Measurements from ENCODE around the gene NOP9.
A peak's percentile ranks its signal among the peaks of the same experiment; 100 is the strongest.

The NOP9 gene

DNA sequence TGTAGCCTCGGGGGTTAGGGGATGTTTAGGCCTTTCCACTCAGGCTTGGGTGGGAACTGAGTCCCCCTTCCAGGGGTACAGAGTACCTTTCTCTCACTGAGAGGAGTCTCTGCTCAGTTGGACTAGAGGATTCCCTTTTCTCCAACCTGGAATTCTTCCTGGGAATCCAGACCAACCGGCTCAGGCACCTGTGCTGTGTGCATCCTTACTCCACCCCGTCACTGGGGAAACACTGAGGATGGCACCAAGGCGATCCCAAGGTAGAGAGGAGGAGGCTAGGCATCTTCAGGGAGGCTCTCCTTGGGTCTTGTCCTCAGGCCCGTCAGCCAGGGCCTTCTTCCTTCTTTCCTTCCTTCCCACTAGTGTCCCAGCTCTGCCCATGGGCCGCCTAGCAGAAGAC lies 35.8 kb upstream of the NOP9 start:
- no peak for DNase-seq

DNA sequence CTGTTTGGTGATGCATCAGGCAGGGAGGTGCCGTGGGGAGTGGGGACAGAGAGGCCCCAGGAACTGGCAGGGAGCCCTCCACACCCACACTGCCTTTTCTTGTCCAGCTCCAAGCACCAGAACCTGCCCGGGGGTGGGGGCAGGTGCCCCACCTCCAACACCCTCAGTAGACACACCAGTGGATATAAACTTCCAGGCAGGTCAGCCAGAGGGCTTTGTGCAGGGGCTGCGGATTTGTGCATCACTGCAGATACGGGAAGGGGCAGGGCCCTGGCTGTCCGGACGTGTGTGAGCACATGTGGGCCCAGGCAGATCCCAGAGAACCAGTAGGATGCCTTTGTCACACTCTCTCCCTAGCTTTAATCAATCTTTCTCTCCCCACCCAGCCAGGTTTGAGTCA lies 35.4 kb upstream of the NOP9 start:
- no peak for DNase-seq

DNA sequence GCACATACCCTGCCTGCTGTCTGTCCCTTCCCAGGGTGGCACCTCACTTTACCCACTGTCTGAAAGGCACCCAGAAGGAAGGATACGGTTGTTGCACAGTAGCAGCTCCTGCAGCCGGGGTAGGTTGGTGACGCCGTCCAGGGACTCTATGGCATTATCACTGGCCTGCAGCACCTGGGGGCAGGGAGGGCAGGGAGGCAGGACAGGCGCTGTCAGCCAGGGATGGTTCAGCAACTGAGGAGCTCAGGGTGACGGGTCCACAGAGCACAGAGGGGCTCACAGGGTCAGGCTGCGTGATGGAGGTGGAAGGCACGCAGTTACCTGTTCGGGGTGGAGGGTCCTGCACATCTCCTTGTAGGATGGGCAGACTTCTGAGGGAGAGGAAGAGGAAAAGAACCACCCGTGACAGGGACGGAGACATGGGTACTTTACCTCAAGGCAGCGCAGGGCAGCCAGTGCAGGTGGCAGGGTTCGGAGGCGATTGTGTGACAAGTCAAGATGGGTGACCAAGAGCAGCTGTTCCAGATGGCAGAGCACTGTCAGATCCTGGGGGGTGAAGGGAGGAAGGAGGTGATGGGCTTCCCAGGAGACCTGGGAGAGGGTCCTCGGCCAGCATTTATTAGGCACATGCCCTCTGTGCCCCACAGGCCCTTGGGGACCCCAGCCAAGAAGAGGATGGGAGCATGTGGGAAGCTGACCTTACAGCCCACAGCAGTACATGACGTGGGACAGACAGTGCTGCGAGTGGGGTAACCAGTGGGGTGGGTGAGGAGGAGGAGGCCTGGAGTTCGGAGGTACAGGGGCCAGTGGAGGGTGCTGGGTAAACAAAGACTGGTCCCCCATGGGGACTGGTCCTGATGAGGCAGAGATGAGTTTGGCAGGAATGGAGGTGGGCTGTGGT lies 33.1 kb upstream of the NOP9 start:
- no peak for DNase-seq

DNA sequence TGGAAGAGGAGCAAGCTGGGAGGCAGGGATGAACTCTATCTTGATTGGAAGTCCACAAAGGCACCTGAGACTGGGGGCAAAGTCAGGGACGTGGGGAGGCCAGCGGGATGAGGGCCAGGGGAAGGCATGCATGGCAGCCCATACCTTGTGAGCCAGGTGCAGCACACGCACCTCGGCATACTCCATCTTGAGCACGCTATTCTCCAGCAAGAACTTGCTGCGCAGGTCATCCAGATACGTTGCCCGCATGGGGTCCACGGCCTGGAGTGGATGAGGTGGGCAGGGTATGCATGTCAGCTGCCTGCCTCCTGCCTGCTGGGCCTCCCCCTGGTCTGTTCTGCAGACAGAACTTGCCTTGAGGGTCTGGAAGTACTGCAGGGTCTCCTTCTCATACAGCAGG lies 32.1 kb upstream of the NOP9 start:
- DNase-seq: no peak

DNA sequence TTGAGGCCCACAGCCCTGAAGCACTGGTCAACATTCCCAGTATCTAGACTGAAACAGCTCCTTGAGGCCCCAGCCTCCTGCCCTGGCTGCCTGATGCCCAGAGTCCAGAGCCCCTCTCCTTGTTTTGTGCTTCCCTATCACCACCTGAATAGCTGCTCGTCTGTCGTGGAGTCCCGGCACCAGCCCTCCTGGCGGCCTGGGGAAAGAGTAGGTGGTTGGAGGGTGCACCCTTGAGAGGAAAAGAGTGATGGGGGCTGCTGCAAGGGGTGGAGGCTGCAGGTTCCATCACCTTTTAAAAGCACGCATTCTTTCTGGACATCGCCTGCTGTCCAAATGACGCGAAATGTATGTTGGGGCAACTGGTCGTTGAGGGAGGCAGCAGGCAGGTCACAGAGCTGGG lies 31.4 kb upstream of the NOP9 start:
- DNase-seq: no peak

DNA sequence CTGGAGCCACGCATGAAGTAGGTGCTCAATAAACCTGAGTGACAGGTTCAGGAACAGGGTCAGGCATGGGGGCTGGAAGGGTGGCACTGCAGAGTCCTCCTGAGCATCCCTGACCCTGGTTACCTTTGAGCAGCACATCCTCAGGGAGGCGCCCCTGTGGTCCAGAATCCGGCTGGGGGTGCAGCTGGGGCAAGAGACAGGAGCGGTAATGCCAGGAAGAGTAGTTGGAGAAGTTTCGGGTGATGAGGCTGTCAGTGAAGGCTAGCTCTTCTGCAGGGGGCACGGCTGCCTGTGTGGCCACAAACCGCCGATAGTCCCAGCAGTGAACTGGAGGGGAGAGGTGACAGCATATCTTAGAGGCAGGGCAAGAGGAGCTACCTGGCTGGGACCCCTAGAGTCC lies 30.3 kb upstream of the NOP9 start:
- no peak for DNase-seq

DNA sequence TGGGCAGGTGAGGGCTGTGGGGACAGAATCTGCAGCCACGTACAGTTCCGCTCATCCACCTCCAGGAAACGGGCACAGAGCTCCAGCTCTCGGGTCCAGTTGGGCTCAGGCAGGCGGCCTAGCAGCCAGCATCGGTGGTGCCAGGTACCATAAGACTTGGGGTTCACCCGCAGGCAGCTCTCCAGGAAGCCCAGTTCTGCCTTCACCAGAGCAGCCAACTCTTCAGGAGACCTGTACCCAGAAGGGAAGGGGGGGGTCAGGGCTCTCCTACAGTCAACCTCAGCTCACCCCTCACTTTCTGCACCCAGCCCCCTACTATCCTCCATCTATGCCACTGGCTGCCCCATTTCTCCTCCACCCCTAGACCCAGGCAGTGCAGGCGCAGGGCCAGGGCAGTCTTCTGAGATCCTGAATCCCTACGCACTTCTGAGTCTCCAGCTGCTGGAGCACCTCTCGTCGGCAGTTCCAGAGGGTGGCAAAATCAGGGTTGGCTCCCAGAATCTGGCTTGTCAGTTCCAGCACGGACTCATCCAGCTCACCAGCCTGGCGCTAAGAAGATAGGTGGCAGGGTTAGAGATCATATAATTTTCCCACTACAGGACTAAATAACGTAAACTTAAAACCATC lies 29.6 kb upstream of the NOP9 start:
- no peak for DNase-seq

DNA sequence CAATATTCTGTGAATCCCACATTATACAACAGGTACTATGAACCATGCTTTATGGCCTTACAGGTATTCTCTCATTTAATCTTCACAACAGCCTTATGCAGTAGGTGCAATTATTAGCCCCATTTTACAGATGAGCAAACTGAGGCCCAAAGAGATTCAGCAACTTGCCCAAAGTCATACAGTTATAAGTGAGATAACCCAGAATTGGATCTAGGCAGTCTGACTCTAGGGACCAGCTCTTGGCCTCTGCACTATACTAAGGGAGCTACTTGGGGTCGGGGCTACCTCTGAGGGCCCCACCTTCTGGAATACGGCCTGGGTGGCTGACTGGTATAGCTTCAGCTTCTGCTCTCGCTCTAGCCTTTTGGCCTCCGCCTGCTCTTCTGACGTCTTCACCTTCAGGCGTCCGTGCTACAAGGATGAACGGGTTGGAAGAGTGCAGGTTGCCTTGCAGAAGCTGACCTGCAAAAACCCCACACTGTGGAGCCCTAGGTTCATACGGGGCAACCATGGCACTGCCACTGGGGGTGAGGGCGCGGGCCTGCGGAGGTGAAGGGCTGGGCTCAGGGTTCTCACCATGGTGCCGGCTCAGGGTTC lies 29.0 kb upstream of the NOP9 start:
- DNase-seq: no peak

DNA sequence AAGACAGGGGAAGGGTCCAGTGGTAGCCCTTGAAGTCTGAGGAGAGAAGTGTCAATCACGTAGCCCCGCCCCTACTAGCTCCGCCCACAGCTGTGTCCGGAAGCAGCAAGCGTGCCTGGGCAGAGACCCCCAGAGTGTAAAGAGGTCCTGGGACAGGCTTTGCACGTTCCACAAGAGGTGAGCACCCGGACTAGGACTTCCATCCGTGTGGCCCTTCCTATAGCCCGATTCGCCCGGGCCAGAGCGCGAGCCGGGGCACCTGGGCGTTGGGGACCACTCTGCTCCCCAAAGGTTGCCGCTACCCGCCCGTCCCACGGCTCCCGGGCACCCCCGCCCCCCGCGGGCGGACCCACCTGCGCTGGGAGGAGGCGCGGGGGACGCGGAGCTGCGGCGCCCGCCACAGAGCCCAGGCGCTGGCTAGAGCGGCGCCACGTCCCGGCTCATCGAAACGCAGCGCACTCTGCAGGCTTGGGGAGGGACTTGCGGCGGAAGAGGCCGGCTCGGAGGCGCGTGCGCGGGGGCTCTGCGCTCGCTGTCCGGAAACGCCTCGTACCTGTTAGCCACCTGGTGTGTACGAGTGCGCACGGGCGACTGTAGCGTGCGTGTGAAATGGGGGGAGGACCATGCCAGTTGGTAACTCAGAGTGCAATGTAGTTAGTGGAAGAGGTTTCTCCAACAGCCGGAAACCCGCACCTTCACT lies 28.4 kb upstream of the NOP9 start, which contains the start of gene RABGGTA:
Gene RABGGTA (minus strand): TSS at position 464 of the 700 bp plus-strand sequence. CDS start 482 bp downstream, outside the sequence.
- DNase-seq: peak; percentile 96

DNA sequence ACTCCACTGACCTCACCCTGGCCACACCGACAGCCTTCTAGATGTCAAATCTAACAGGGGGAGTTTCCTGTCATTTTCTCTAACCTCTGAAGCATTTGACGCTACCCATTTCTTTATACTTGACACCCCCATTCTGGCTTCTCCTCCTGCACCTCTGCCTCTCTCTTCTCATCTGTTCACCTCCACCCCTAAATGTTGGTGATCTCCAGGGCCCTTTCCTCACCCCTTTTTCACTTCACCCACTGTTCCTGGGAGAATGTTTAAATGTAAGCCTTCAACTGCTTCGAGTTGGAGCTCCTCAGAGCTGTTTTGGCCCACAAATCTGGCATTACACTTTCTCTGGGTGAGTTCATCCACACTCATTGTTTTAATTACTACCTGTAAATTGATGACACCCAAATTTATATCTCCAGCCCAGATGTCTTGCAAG lies 27.8 kb upstream of the NOP9 start:
- no peak for DNase-seq

DNA sequence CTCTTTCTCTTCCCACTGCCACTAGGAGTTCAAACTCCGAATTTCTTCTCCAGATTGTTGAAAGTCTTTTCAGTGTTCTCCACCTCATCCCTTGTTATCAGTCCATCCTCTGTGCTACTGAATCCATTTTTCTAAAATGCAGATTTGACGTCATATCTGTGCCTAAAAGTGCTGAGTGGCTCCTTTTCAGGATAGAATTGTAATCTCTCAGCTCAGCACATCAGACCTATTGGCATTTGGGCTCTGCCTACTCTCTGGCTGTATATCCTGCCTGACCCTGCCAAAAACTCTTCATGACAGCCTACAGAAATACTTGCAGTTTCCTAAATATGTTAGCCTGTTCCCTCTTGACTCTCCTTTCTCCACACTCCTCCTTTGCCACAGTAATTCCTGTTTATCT lies 27.2 kb upstream of the NOP9 start:
- DNase-seq: no peak

DNA sequence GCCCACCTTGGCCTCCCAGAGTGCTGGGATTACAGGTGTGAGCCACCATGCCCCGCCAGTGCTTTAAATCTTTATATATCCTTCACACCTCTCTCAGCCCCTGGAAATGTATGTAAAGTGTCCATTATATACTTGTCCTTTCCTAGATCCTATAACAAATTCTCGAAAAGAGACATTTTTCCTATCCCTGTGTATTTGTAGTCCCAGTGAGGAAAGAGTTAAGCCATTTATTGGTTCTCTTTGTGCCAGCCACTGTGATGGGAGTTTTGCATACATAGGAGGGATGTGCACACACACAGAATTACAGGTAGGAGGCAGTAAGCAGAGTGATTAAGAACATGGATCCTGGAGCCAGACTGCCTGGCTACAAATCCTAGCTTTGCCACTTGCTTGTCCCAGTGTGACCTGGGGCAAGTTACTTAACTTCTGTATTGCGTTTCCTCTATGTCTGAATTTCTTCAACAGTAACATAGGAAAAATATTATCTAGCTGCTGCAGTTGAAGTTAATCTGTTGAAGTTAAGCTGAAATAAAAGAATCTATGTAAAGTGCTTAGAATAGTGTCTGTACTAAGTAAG lies 26.1 kb upstream of the NOP9 start:
- no peak for DNase-seq

DNA sequence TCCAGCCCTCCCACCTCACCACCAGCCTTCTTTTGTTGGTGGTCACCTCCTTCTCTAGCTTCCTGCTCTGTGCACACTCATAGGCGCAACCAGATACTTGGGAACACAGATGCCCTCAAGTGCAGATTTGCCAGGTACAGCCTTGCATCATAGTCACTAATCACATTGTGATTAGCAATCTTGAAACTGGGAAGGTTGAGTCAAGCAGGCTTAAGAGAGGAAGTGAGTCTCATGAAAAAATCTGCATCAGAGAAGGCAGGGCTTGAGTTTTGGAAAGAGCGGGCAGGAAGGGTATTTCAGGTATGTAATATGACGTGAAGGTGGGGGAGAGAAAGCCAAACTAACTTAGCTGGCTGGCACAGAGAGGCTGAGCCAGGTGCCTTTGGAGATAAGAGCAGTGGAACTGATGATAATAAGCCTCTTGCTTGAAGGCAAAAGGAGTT lies 25.5 kb upstream of the NOP9 start:
- DNase-seq: peak; percentile 71

DNA sequence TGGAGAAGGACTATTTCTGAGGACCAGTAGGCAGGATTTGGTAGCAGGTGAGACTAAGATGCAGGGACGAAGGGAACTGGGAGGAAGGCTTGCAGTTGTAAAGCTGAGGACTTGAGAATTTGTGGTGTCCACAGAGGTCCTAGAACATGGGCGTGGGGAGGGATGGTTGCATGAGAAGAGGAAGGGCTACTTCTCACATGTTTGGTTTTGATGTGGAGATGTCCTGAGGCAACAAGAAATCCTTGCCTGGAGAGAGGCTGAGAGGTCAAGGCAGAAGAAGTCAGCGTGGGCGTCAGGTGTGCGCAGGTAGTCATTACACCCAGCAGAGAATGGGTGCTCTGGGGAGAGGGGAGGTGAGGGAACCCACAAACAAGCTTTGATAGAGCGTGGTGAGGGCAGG lies 22.6 kb upstream of the NOP9 start:
- DNase-seq: no peak

DNA sequence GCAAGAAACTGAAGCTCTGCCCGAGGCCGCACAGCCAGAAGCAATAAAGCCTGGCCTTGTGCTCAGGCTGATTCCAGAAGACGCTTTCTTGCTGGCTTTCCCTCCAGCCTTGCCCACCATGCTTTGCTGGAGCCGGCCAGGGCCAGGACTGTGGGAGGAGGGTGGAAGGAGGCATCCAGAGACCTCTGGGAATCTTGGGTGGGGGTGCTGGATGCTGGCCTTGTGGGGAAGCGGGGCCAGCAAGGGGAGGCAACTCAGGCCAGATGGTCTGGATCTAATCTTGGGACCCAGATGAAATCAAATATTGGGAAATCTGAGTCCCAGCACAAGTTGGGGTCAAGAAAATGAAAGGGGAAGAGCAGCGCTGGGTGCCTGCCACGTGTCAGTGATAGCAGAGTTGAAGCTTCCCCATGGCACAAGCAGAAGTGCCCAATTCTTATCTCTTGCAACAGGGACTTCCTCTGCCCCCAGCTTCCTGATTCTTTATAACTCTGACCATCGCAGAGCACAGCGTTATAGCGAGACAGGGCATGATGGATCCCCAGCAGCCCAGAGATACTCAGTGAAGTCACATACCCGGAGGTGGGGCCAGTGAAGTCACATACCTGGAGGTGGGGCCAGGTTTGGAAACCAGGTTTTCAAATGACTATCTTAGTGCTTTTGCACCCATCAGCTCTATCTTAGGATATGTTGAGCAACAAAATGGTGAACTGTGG lies 21.9 kb upstream of the NOP9 start:
- DNase-seq: no peak

DNA sequence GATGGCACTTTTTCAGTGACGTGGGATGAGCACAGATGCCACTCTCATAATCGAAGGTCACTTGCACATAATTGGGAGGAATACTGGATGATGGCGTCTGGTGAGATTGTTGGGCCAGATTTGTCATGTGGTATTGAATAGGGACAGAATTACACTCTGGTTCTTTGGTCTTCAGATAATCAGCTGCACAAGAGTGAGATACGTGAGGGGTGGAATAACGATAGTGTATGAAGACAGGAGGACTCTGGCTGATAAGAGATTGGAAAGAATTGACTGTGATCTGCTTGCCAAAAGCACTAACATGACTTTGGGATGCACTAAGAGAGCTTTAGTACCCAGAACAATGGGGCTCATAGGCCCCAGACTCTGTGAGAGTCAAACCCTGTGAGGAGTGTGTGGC lies 21.2 kb upstream of the NOP9 start:
- DNase-seq: no peak

DNA sequence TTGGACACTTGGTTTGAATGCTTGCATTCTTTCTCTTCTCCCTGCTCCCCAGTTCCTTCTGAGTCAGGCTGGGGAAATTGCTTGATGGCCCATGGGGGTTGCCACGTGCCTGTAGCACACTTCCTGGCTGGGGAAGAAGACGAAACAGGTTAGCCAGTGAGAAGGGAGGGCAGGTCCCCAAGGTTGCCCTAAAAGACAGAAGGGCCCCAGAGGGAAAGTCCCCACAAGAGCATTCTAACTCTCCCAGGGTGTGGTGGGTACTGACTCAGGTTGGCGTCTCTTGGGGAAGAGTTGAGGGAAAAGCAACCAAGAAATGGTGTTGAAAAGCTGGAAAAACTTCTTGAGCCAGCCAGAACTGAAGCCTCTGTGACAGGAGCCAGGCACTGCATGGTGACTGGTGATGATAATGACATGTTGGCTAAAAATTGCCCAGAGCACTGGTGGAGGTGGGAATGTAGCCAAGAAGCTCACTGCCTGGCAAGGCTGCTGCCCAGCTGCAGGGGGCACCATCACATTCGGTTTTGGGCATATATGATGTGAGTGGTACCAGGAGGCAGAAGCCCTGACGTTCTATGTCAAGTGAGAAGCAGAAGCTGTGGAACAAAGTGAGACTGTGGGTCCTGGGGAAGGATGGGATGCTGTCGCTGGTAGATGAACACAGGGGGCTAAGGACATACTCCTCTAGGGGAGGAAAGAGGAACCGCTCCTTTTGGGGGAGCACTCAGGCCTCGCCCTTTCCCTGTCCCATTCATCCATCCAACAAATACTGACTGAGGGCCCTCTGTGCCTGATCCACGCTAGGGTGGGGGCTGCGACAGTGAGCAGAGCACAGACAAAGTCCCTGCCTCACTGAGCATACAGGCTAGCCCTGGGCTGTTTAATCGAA lies 20.1 kb upstream of the NOP9 start:
- DNase-seq: peak; percentile 72

DNA sequence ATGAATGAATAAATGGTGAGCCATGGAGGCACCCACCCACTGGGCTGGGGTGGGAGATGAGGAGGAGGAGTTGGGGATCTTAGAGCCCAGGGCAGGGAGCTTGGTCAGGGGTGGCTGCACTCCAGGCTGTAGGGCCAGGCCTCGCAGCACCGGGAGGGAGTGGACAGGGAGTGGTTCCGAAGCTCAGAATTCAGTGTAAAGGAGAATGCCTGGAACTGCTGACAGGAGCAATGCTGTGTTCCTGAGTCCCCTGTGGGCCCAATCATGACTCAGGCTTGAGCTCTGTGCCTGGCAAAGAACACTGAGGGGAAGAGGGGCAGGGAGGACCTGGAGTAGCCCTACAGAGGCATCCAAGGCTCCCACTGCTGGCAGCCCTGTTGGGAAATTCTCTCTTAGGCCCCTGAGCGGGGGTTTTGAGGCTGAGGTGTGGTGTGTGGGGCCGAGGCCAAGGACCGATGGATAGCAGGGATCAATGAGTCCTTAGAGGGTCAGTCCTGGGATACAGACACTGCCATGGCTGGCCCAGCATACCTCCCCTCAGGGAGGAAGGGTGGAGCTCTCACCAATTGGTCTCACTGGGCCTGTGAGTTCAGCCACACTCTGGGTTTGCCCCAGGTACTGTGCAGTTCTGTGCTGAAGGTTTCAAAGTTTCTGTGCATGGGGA lies 18.7 kb upstream of the NOP9 start:
- no peak for DNase-seq

DNA sequence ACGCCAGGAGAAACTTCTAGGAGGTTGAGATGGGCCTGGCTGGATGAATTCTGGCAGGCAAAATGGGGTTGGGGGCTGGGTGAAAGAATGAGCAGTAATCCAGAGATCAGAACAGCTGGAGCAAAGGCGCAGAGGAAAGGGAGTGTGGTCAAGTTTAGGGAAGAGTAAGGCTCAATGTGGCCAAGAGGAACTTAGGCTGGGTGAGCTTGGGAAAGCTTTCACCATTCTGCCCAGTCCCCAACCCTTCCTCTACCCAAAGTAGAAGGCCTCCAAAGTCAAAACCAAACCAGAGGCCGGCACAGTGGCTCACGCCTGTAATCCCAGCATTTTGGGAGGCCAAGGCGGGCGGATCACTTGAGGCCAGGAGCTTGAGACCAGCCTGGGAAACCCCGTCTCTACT lies 18.0 kb upstream of the NOP9 start:
- no peak for DNase-seq

DNA sequence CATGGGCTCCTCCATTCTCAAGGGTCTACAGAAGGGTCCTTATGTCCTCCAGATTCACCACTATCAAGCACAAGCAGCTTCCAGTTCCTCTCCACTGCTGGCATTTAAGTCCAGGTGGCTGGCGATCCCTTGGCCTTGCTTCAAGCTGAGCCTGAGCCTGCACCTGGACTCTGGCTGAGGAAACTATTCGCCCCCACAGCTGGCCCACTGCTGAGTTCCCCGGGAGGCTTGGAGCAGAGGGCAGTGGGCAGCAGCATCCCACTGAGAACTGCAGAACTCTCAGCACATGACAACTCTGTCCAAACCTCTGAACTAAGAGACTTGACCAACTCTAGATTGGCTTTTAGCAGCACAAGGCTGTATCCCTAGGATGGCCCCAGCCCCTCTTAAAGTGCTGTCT lies 16.9 kb upstream of the NOP9 start:
- no peak for DNase-seq

Data from CD4-positive, alpha-beta T cell treated with Interleukin-21 for 1 hour (primary cell).